ENCODE results near the gene NR2F6. TPM values are rescaled to one million over a fixed set of nuclear protein-coding genes. Genes with fewer than 3 reads are reported as not detected.

NR2F6 gene
- total RNA-seq, 1 donor from 2014 or later = 69.9 TPM

DNA sequence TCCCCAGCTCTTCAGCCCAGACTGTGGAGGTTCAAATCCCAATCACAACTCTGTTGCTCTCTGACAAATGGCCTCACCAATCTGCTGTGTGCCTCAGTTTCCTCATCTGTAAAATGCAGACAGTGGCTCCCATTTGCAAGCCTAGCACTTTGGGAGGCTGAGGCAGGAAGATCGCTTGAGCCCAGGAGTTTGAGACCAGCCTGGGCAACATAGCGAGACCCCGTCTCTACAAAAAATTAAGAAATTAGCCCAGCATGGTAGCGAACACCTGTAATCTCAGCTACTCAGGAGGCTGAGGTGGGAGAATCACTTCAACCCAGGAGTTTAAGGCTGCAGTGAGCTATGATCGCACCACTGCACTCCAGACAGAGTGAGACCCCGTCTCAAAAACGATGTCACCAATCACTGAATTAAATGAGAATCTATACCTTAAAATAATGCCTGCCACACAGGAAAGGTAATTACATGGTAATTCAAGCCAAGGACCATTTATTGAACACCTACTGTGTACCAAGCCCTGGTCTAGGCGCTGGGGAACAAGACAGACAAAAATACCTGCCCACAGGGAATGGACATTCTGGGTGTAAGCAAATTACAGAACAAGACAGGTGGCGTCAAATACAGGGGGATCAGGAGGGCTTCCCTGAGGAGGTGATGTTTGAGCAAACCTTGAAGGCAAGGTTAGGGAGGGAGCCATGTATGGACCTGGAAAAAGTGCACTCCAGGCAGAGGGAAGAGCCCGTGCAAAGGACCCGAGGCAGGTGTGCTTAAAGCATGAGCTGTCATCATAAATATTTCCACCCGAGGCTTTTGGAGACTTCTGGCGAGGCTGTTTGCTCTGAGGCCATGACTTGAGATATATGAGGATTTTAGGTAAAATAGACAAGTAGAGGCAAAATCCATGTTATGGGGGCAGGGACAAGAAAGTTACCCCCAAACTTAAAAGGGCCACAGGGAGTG is 7.7 kb downstream of the NR2F6 start:
- no peak for DNase-seq (ENCODE audit: low spot score)
- Mint-ChIP-seq H3K27ac (ENCODE audit: unreplicated experiment) (no peak overlapping the region), H3K27me3 (ENCODE audit: unreplicated experiment) (peaks cover 12% of the 10 kb centered on the region), H3K9me3 (ENCODE audit: unreplicated experiment) (no peaks in the 10 kb centered on the region), H3K36me3 (ENCODE audit: low read depth, unreplicated experiment) (peaks cover 18% of the 10 kb centered on the region), H3K4me3 (ENCODE audit: unreplicated experiment) (peak overlapping the region; percentile 54), H3K4me1 (ENCODE audit: unreplicated experiment) (peaks cover 13% of the 10 kb centered on the region)
- TF ChIP-seq CTCF (IDR thresholded peaks at IDR 0.05; ENCODE audit: unreplicated experiment) = no peak

DNA sequence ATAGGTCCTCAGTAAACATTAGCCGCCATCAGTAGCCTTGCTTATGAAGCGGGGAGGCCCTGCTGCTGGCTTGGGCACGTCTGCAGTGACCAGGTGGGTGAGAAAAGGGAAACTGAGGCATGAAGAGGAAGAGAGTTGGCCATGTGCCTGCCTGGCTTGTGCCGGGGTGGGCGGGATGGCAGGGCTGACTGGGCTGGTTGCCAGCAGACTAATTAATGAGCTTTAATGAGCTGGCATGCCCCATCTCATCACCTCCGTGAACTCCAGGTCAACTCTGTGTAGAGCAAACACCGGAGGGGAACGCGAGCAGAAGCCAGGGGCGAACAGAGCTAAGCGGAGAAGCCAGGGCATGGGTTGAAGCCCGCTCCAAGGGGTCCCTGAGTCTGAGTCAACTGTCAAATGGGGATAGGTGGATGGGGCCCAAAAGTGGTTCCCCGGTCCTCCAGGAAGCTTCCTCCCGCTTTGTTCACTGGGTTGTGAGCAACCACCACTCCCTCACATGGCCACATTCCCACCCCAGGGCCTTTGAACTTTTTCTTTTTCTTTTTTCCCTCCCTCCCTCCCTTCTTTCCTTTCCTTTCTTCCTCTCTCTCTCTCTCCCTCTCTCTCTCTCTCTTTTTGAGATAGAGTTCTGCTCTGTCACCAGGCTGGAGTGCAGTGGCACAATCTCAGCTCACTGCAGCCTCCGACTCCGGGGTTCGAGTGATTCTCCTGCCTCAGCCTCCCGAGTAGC is 8.7 kb downstream of the NR2F6 start:
- Mint-ChIP-seq H3K9me3 (ENCODE audit: unreplicated experiment) (no peaks in the 10 kb centered on the region), H3K4me3 (ENCODE audit: unreplicated experiment) (peak overlapping the region; percentile 71), H3K27ac (ENCODE audit: unreplicated experiment) (peak overlapping the region; percentile 13), H3K4me1 (ENCODE audit: unreplicated experiment) (peaks cover 10% of the 10 kb centered on the region), H3K36me3 (ENCODE audit: low read depth, unreplicated experiment) (peaks cover 18% of the 10 kb centered on the region), H3K27me3 (ENCODE audit: unreplicated experiment) (peaks cover 9% of the 10 kb centered on the region)
- DNase-seq (ENCODE audit: low spot score) = no peak
- no peak for TF ChIP-seq CTCF (IDR thresholded peaks at IDR 0.05; ENCODE audit: unreplicated experiment)

GRCh38 chr19:17235971-17236777 is 9.5 kb downstream of the NR2F6 start:
- Mint-ChIP-seq H3K27ac (ENCODE audit: unreplicated experiment) (no peak overlapping the region), H3K27me3 (ENCODE audit: unreplicated experiment) (peaks cover 8% of the 10 kb centered on the region), H3K36me3 (ENCODE audit: low read depth, unreplicated experiment) (peaks cover 16% of the 10 kb centered on the region), H3K9me3 (ENCODE audit: unreplicated experiment) (no peaks in the 10 kb centered on the region), H3K4me1 (ENCODE audit: unreplicated experiment) (peaks cover 10% of the 10 kb centered on the region), H3K4me3 (ENCODE audit: unreplicated experiment) (no peak overlapping the region)
- no peak for DNase-seq (ENCODE audit: low spot score)
- no peak for TF ChIP-seq CTCF (IDR thresholded peaks at IDR 0.05; ENCODE audit: unreplicated experiment)

- peaks cover 10% of the 10 kb centered on the region for H3K4me1 Mint-ChIP-seq (ENCODE audit: unreplicated experiment)
- H3K27me3 Mint-ChIP-seq (ENCODE audit: unreplicated experiment) = peaks cover 4% of the 10 kb centered on the region
- no peak overlapping the region for H3K27ac Mint-ChIP-seq (ENCODE audit: unreplicated experiment)
- TF ChIP-seq CTCF (IDR thresholded peaks at IDR 0.05; ENCODE audit: unreplicated experiment) = no peak
- DNase-seq (ENCODE audit: low spot score) = peak; percentile 70
- H3K36me3 Mint-ChIP-seq (ENCODE audit: low read depth, unreplicated experiment) = peaks cover 10% of the 10 kb centered on the region
- H3K9me3 Mint-ChIP-seq (ENCODE audit: unreplicated experiment) = no peaks in the 10 kb centered on the region
- H3K4me3 Mint-ChIP-seq (ENCODE audit: unreplicated experiment) = peak overlapping the region; percentile 37
Measured at GRCh38 chr19:17235300-17235970, 10.3 kb downstream of the NR2F6 start.

Measured in endothelial cell (in vitro differentiated cells).